GM12892 (cell line): ENCODE measurements around the gene SHH.

Experiments
- POLR2A ChIP-seq: IDR thresholded peaks from 2 replicates; pipeline ENCODE4 v1.6.1; 2011; ENCODE audit warnings: low read depth, low read length, control low read depth
- POLR2AphosphoS5 ChIP-seq: IDR thresholded peaks from 2 replicates; pipeline ENCODE4 v1.6.1; 2011; ENCODE audit warnings: low read depth, low read length, control low read depth

DNA sequence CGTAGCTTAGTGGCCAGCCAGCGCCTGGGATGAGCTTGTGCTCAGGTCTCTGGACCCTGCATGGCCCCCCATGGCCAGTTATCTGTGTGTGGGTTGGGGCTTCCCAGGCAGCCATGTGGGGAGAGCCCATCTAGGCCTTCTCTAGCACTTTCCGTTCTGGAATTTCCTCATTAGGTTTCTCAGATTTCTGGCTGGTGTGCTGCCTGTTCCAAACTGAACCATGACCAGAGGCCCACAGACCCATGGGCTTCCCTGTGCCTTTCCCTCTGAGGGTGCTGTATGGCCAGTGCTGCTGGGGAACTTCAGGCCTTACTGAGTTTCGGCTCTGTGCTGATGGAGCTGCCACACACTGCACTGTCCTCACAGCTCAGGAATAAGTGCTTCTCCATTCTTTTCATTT, 50.2 kb downstream of the SHH start:
- TF ChIP-seq POLR2A (no peak), POLR2AphosphoS5 (no peak)
